Activated naive CD8-positive, alpha-beta T cell treated with anti-CD3 and anti-CD28 coated beads, Interleukin-2, amount 50 U/mL, for 24 hours (primary cell): Measurements from ENCODE around the gene ATRNL1.

Source experiments
- ATAC-seq: fragments of 150-1000 bp; cut with Tn5 transposase; one replicate; pipeline ENCODE4 v1.10.0; 2021
- DNase-seq: peaks from one replicate; pipeline ENCODE4 v3.0.0; 2021
- H3K27ac Mint-ChIP-seq: one replicate; pipeline ENCODE4 v1.8.0; 2021; ENCODE audit warnings: mild to moderate bottlenecking, mixed read lengths
- H3K27me3 Mint-ChIP-seq: one replicate; pipeline ENCODE4 v1.8.0; 2021; ENCODE audit warnings: mixed read lengths
- H3K36me3 Mint-ChIP-seq: one replicate; pipeline ENCODE4 v1.8.0; 2021; ENCODE audit warnings: low read depth, mixed read lengths
- H3K4me1 Mint-ChIP-seq: one replicate; pipeline ENCODE4 v1.8.0; 2021; ENCODE audit warnings: mixed read lengths
- H3K4me3 Mint-ChIP-seq: one replicate; pipeline ENCODE4 v1.8.0; 2021; ENCODE audit warnings: mild to moderate bottlenecking, moderate library complexity, mixed read lengths
- H3K9me3 Mint-ChIP-seq: one replicate; pipeline ENCODE4 v1.8.0; 2021; ENCODE audit warnings: mixed read lengths

The ATRNL1 gene

DNA sequence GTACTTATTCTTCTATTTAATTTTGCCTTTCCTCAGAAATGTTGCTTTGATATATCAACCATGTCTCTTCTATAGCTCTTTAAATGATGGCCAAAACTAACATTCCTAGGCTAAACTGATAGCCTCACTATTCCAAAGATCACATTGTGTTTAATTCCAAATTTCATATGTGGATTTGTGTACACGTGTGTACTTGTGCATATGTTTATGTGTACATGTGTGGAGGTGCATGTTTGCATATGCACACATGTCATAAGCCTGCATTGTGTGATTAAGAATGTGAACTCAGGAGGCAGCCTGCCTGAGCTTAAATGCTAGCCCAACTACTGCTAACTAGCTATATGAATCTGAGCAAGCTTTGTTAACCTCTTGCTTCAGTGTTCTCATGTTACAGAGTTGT lies 753.4 kb downstream of the ATRNL1 start:
- Mint-ChIP-seq H3K9me3 (no peaks in the 10 kb centered on the region), H3K4me1 (no peaks in the 10 kb centered on the region)
- no peak for ATAC-seq

DNA sequence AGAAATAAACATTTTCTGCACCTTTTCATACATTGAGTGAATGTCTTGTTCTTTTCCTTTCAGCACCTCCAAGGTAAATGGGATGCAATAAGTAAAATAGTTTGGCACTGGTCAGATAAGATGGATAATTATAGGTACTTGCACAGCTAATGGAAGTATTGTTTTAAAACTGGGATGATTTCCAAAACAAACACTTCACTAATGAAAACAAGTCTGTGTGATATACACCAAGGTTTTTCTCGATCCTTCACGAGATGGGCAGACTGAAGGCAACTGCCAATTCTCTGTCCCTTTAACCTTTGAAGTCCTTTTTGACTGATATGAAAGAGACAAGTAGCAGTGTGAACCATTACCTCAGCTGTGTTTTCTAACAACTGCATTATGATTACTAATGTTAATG lies 756.0 kb downstream of the ATRNL1 start:
- DNase-seq: no peak
- Mint-ChIP-seq H3K9me3 (no peaks in the 10 kb centered on the region), H3K36me3 (no peaks in the 10 kb centered on the region), H3K4me3 (no peak overlapping the region), H3K27ac (no peak overlapping the region), H3K27me3 (no peaks in the 10 kb centered on the region), H3K4me1 (no peaks in the 10 kb centered on the region)
- ATAC-seq: no peak

More for the DNA sequence above, 753.4 kb downstream of the ATRNL1 start:
- H3K27ac Mint-ChIP-seq: no peak overlapping the region
- no peak overlapping the region for H3K4me3 Mint-ChIP-seq
- no peak for DNase-seq
- H3K27me3 Mint-ChIP-seq: no peaks in the 10 kb centered on the region
- H3K36me3 Mint-ChIP-seq: no peaks in the 10 kb centered on the region

DNA sequence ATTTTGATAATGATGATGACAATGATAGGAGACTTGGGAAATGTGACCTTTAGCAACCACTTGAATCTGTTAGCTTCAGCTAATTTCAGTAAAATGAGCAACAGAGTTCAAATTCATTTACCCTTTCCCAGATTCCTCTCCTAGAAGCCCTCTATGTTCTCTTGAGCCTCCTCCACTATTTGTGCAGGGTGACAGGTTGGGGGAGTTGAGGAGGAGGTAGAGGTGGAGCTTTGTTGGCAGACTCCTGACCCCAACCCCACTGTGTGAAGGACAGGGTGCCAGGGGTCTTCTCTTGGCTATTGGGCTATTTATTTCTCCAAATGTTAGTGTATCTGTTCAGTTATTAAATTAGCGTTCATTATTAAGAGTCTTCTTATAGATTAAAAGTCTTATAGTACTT lies 757.5 kb downstream of the ATRNL1 start:
- Mint-ChIP-seq H3K27me3 (no peaks in the 10 kb centered on the region), H3K4me1 (no peaks in the 10 kb centered on the region), H3K27ac (no peak overlapping the region), H3K36me3 (no peaks in the 10 kb centered on the region), H3K9me3 (no peaks in the 10 kb centered on the region), H3K4me3 (no peak overlapping the region)
- ATAC-seq (no peak), DNase-seq (no peak)

DNA sequence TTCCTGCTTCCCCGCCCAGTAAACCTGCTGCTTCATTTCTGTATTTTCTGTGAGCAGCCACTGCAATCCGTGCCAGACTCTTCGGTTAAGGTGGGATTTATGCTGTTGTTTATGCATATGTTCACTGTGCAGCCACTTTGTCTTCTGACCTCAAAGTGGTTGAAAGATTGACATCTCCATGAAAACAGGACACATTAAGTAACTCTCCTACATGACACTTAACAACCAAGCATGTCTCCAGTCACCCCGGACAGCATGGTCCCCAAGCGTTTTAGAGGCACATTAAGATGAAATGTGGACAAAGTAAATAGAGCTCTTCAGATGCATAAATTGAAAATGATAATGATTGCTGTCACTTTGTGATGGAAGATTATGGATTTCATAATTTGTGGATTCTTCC lies 758.5 kb downstream of the ATRNL1 start:
- H3K4me3 Mint-ChIP-seq: no peak overlapping the region
- DNase-seq (no peak), ATAC-seq (no peak)
- no peak overlapping the region for H3K27ac Mint-ChIP-seq
- H3K36me3 Mint-ChIP-seq: no peaks in the 10 kb centered on the region
- no peaks in the 10 kb centered on the region for H3K4me1 Mint-ChIP-seq
- H3K9me3 Mint-ChIP-seq: no peaks in the 10 kb centered on the region
- H3K27me3 Mint-ChIP-seq: no peaks in the 10 kb centered on the region

DNA sequence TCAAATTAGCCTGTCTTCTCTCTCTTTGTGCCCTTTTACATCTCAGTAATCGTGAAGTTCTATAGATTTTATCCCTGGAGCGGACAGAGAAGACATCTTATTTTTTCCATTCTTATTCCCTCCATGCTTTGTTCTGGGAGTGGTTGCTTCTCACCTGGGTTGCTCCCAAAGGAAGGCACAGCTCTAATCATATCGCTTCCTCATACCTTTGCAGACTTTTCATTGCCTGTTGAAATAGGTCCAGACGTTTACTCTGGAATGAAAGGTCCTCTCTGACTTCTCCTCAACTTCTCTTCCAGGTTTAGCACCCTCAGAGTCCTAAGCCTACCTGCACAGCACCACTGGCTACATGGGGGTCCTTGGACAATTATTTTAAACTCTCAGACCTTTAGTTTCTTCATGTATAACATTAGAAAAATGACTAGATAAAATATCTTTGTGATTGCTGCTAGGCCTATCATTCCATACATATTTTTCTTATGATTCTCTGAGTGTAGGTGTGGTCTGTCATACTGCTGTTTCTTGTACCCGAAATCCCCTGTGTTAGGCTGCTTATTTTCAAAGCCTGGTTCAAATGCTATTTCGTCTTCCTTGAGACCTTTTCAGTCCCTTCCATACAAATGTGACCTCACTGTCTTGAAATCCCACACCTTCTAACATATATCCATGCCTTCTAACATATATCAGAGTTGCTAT lies 761.7 kb downstream of the ATRNL1 start:
- ATAC-seq: no peak
- H3K27me3 Mint-ChIP-seq: no peaks in the 10 kb centered on the region
- no peaks in the 10 kb centered on the region for H3K9me3 Mint-ChIP-seq
- no peak overlapping the region for H3K27ac Mint-ChIP-seq
- DNase-seq: no peak
- no peak overlapping the region for H3K4me3 Mint-ChIP-seq
- no peaks in the 10 kb centered on the region for H3K4me1 Mint-ChIP-seq
- H3K36me3 Mint-ChIP-seq: no peaks in the 10 kb centered on the region

DNA sequence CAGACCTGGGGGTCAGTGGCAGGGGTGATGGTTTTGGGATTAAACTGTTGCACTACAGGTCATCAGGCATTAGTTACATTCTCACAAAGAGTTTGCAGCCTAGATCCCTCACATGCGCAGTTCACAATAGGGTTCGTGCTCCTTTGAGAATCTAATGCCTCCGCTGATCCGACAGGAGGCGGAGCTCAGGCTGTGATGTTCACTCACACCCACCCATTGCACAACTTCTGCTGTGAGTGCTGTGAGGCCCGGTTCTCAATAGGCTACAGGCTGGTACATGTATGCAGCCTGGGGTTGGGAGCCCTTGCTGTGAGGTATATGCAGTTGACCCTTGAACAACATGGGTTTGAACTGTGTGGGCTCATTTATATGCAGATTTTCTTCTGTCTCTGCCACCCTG lies 763.4 kb downstream of the ATRNL1 start:
- no peak for DNase-seq
- Mint-ChIP-seq H3K27ac (no peak overlapping the region), H3K36me3 (no peaks in the 10 kb centered on the region), H3K27me3 (no peaks in the 10 kb centered on the region), H3K4me3 (no peak overlapping the region), H3K4me1 (no peaks in the 10 kb centered on the region), H3K9me3 (no peaks in the 10 kb centered on the region)
- no peak for ATAC-seq

DNA sequence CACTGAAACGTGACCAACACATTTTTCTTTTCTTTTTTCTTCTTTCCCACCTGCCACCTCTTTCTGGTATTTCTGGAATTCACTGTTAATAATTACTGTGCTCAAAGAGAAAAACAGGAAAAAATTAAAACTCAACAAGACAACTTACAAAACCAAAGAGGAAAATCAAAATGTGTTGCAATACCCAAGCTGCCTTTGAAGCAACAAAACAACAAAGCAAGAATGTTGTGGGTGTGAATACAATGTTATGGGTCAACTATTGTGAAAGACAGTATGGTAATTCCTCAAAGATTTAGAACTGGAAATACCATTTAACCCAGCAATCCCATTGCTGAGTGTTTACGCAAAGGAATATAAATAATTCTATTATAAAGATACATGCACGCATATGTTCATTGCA lies 764.7 kb downstream of the ATRNL1 start:
- ATAC-seq (no peak), DNase-seq (no peak)
- Mint-ChIP-seq H3K27me3 (no peaks in the 10 kb centered on the region), H3K36me3 (no peaks in the 10 kb centered on the region), H3K4me1 (no peaks in the 10 kb centered on the region), H3K27ac (no peak overlapping the region), H3K9me3 (no peaks in the 10 kb centered on the region), H3K4me3 (no peak overlapping the region)

DNA sequence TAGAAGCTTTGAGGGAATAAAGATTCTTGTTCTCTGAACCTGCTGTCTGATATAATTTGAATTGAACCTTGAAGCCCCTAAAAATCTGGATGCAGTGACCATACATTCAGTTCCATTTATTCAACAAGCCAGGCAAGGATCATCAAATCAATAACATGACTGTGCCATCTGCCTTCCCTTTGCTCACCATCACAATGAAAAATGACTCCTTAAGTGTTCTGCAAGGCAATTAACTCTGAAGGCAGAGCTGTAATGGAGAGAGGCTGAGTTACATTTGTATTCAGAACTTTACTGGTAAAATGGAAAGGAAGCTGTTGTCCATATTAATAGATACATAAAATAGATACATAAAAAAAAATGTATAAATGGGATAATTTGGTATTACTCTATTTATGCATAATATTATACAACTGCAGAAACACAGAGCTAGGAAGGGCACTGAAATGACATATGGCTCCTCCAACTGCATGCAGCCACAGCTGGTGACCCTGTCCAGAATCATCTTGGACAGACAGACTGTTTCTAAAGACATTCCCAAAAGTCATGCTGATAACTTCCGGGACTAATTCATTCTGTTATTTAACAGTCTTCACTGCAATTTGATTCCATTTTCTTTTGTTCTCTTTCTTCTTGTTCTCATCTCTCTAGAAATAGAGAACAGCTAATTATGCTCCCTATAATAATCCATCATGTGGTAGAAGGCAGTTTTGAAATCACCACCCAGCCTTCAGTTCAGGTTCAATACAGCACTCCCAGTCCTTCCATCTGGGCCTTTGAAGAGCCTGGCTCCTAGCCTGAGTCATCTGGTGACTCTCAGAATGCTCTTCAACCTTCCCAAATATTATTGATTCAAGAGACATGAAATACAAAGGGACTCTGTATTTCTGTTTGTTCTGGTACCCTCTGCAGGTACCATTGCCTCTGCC lies 767.3 kb downstream of the ATRNL1 start:
- H3K4me3 Mint-ChIP-seq: no peak overlapping the region
- H3K4me1 Mint-ChIP-seq: no peaks in the 10 kb centered on the region
- H3K27ac Mint-ChIP-seq: no peak overlapping the region
- no peak for ATAC-seq
- H3K36me3 Mint-ChIP-seq: no peaks in the 10 kb centered on the region
- no peaks in the 10 kb centered on the region for H3K9me3 Mint-ChIP-seq
- DNase-seq: no peak
- no peaks in the 10 kb centered on the region for H3K27me3 Mint-ChIP-seq

DNA sequence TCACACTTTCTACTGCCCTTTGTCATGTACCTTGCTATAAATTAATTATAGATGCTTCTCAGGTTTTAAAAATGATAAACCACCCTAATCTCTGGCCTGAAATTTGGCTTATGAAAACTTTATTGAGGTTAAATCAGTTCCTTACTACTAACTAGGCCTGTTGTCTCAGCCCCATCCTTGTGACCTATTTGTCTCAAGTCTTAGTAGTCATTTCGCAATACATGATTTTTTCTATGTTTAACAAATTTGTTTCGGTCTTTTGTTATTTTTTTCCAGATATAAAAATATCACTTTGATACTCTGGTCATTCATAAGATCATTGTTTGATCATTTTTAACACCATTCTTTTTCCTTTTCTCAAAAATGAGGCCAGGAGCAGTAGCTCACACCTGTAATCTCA lies 768.3 kb downstream of the ATRNL1 start:
- ATAC-seq: no peak
- Mint-ChIP-seq H3K4me1 (no peaks in the 10 kb centered on the region), H3K4me3 (no peak overlapping the region)

DNA sequence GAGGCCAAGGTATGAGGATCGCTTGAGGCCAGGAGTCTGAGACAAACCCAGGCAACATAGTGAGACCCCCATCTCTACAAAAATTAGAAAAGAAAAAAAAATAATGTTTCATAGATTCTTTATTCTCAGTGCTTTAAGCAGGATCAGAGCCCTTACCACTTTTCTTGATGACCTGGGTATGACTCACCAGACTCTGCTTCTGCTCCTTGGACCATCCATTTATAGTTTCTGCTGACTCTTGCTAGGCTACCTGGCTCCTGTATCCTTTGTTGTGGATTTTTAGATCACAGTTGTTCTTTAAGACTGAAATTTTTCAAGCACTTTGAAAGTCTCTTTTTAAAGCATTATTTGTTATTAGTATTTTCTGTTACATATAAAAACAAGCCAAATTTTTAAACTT lies 768.7 kb downstream of the ATRNL1 start:
- no peaks in the 10 kb centered on the region for H3K27me3 Mint-ChIP-seq

More for the DNA sequence above, 768.3 kb downstream of the ATRNL1 start:
- Mint-ChIP-seq H3K9me3 (no peaks in the 10 kb centered on the region), H3K36me3 (no peaks in the 10 kb centered on the region), H3K27me3 (no peaks in the 10 kb centered on the region), H3K27ac (no peak overlapping the region)
- DNase-seq: no peak

DNA sequence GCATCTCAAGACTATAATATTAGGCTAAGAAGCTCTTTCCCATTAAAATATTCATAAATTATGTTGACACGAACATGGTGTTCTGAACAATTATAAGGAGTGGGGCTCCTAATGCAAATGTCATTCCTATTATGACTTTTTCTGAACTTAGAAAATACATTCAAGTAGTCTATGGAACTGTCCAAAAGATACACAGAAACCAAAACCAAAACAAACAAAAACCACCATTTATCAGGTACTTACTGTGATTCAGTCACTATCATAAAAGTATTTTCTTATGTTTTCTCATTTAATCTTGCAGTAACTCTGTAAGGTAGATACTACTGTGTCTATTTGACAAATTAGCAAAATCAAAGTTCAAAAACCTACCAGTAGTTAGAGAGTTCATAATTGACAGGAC lies 773.0 kb downstream of the ATRNL1 start:
- Mint-ChIP-seq H3K27me3 (no peaks in the 10 kb centered on the region), H3K9me3 (no peaks in the 10 kb centered on the region), H3K27ac (no peak overlapping the region), H3K4me1 (no peaks in the 10 kb centered on the region), H3K36me3 (no peaks in the 10 kb centered on the region), H3K4me3 (no peak overlapping the region)
- no peak for DNase-seq
- no peak for ATAC-seq

More for the DNA sequence above, 768.7 kb downstream of the ATRNL1 start:
- Mint-ChIP-seq H3K36me3 (no peaks in the 10 kb centered on the region), H3K4me3 (no peak overlapping the region), H3K9me3 (no peaks in the 10 kb centered on the region), H3K27ac (no peak overlapping the region), H3K4me1 (no peaks in the 10 kb centered on the region)
- no peak for ATAC-seq
- DNase-seq: no peak

DNA sequence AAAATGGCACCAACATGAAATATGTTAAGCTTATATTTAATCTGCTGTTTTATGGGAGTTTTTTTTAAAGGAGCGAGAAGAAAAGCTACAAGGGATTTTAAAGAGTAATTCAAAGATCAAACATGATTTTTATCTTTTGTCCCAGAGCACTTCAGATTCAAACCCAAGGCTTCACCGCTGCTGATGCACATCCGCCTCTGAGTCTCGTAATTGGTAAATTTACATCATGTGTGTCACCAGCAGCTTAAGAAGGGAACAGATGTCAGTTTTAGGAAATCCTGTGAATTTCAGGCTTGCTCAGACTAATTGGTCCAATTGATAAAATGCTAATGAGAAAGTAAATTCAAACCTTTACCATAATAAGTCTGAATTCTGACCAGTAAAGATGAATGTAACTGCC lies 773.5 kb downstream of the ATRNL1 start:
- H3K4me1 Mint-ChIP-seq: no peaks in the 10 kb centered on the region
- no peaks in the 10 kb centered on the region for H3K27me3 Mint-ChIP-seq
- no peaks in the 10 kb centered on the region for H3K36me3 Mint-ChIP-seq
- no peaks in the 10 kb centered on the region for H3K9me3 Mint-ChIP-seq
- no peak overlapping the region for H3K4me3 Mint-ChIP-seq
- ATAC-seq (no peak), DNase-seq (no peak)
- no peak overlapping the region for H3K27ac Mint-ChIP-seq

DNA sequence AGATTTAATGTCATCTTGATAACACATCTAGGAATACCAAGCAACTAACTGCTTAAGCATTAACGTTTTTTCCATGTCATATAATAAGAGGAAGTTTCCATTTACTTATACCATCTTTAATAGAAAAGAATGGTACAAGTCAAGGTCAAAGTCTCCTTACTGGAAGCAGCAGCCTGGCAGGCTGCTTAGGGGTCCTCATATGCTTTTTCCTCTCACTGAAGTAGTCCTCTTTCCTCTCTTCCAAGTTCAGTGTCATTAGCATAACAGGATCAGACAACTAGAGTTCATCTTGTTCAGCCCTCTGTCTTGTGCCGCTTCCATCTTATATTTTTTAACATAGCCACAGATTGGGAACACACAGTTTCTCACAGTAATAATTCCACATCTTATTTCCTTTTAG lies 774.1 kb downstream of the ATRNL1 start:
- H3K9me3 Mint-ChIP-seq: no peaks in the 10 kb centered on the region
- no peak overlapping the region for H3K4me3 Mint-ChIP-seq
- H3K36me3 Mint-ChIP-seq: no peaks in the 10 kb centered on the region
- DNase-seq (no peak), ATAC-seq (no peak)
- H3K4me1 Mint-ChIP-seq: no peaks in the 10 kb centered on the region
- H3K27me3 Mint-ChIP-seq: no peaks in the 10 kb centered on the region
- no peak overlapping the region for H3K27ac Mint-ChIP-seq

DNA sequence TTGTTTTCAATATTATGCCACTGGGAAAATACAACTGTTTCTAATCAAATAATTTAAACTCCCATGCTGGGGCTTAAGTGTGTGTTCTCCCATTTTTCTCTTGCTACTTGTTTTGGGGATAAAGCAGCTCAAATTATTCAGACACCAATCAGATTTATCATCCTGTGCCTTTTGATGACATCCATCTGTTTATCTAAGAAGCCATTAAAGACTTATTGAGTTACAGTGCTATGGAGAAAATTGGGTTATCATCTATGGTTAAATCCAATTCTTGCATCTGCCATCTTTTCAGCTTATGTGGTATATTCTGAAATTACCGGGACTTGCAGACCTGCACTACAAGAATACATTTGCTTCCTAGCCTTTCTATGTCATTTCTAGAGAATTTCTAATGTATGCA lies 778.7 kb downstream of the ATRNL1 start:
- H3K4me3 Mint-ChIP-seq: no peak overlapping the region
- H3K4me1 Mint-ChIP-seq: no peaks in the 10 kb centered on the region
- H3K36me3 Mint-ChIP-seq: no peaks in the 10 kb centered on the region
- H3K27ac Mint-ChIP-seq: no peak overlapping the region
- H3K27me3 Mint-ChIP-seq: peaks cover 2% of the 10 kb centered on the region
- peaks cover 3% of the 10 kb centered on the region for H3K9me3 Mint-ChIP-seq
- ATAC-seq (no peak), DNase-seq (no peak)

DNA sequence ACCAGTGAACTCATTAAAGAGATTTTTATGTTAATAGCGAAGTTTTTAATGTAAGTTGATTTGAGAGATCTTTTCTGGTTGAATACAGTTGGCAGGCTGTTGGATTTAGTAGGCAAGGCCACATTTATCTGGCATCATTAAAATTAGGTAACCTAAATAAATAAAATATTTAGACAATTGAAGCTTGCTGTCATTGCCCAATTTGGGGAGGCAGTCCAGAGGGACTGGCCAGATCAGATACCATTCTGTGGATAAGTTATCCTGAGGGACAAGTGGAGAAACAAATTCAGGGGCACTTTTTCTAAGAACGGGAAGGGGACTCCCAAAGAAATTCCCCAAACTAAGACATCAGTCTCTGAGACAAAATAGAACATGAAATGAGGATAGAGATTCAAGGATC lies 782.0 kb downstream of the ATRNL1 start:
- ATAC-seq: no peak
- Mint-ChIP-seq H3K36me3 (no peaks in the 10 kb centered on the region), H3K27ac (no peak overlapping the region), H3K4me3 (no peak overlapping the region), H3K9me3 (peaks cover 3% of the 10 kb centered on the region), H3K27me3 (peaks cover 2% of the 10 kb centered on the region), H3K4me1 (no peaks in the 10 kb centered on the region)
- no peak for DNase-seq
